HG03025 (cell line): ENCODE data around the gene SPECC1L.
"Not testable (repeated sequence)": the region's sequence is repeated elsewhere in the genome, so short reads cannot be mapped to it uniquely, and the experiment has no call there.

ENCODE experiments used
- ATAC-seq: cut with Tn5 transposase; IDR thresholded peaks from one replicate; pipeline ENCODE4 v1.9.1; 2021; ENCODE audit warnings: mild to moderate bottlenecking, moderate library complexity; ENCODE audit not compliant: unreplicated experiment, low FRiP score

The SPECC1L gene

GRCh38 chr22:24270556-24271385, at the start of gene SPECC1L:
TSS of gene SPECC1L (plus strand) at chr22:24270831. CDS start at chr22:24302232, 31,401 bp downstream.
- ATAC-seq: peak; percentile 74

- ATAC-seq: no peak
Measured at GRCh38 chr22:24224468-24224867, 46.2 kb upstream of the SPECC1L start.

- no peak for ATAC-seq
Measured at GRCh38 chr22:24225044-24225601, 45.5 kb upstream of the SPECC1L start.

- ATAC-seq: no peak
Measured at GRCh38 chr22:24225951-24226350, 44.7 kb upstream of the SPECC1L start.

GRCh38 chr22:24230911-24231656, 39.5 kb upstream of the SPECC1L start:
- ATAC-seq: no peak

GRCh38 chr22:24231706-24232105, 38.9 kb upstream of the SPECC1L start:
- no peak for ATAC-seq

- no peak for ATAC-seq
Measured at GRCh38 chr22:24232124-24232523, 38.5 kb upstream of the SPECC1L start.

GRCh38 chr22:24232725-24233124, 37.9 kb upstream of the SPECC1L start:
- no peak for ATAC-seq

- ATAC-seq: no peak
Measured at GRCh38 chr22:24233235-24233634, 37.4 kb upstream of the SPECC1L start.

GRCh38 chr22:24233816-24234215, 36.8 kb upstream of the SPECC1L start:
- ATAC-seq: no peak

- no peak for ATAC-seq
Measured at GRCh38 chr22:24235315-24235714, 35.3 kb upstream of the SPECC1L start.

- no peak for ATAC-seq
Measured at GRCh38 chr22:24236656-24237055, 34.0 kb upstream of the SPECC1L start.

GRCh38 chr22:24238101-24238694, 32.4 kb upstream of the SPECC1L start:
- not testable (repeated sequence) for ATAC-seq

- no peak for ATAC-seq
Measured at GRCh38 chr22:24240381-24240780, 30.2 kb upstream of the SPECC1L start.

- not testable (repeated sequence) for ATAC-seq
Measured at GRCh38 chr22:24240985-24241692, 29.5 kb upstream of the SPECC1L start.

GRCh38 chr22:24243417-24243816, 27.2 kb upstream of the SPECC1L start:
- ATAC-seq: not testable (repeated sequence)

GRCh38 chr22:24244144-24244787, 26.4 kb upstream of the SPECC1L start:
- ATAC-seq: no peak

- not testable (repeated sequence) for ATAC-seq
Measured at GRCh38 chr22:24245030-24245431, 25.6 kb upstream of the SPECC1L start, which contains the start of gene GGT5. TSS of gene GGT5 (minus strand) at chr22:24245082. CDS start at chr22:24244725, 357 bp downstream.
